ENCODE data around the gene MEIS2.

Gene MEIS2

GRCh38 chr15:37086120-37086519, 14.2 kb downstream of the MEIS2 start:
- TF ChIP-seq POLR2A (IDR thresholded peaks at IDR 0.05; ENCODE audit: low read length) (no peak), GATA1 (IDR thresholded peaks at IDR 0.05; ENCODE audit: low read depth, low read length) (no peak)
- DNase-seq: no peak

- DNase-seq: no peak
Measured at GRCh38 chr15:37084602-37085001, 15.7 kb downstream of the MEIS2 start.

DNA sequence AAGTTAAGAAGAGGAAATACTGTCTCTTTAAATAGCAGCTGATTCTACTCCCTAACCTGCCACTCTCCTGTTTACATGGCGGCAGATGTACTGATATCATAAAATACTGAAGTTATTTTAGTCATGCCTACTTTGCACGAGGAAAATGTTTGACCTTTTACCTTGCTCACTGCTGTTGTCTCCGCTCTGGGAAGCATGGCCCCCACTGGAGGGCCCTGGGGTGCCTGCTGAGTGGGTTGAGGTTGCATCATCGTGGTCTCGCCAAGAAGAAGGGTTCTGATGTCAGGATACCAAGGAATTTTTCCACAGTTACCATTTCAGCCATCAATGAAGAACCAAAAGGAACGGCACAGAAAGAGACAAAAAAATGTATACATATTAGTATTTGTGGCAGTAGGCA, 16.7 kb downstream of the MEIS2 start:
- no peak for TF ChIP-seq GATA1 (IDR thresholded peaks at IDR 0.05; ENCODE audit: low read depth, low read length)
- TF ChIP-seq POLR2A (IDR thresholded peaks at IDR 0.05; ENCODE audit: low read length): no peak
- DNase-seq: no peak

More at GRCh38 chr15:37084602-37085001, 15.7 kb downstream of the MEIS2 start:
- TF ChIP-seq POLR2A (IDR thresholded peaks at IDR 0.05; ENCODE audit: low read length) (no peak), GATA1 (IDR thresholded peaks at IDR 0.05; ENCODE audit: low read depth, low read length) (no peak)

GRCh38 chr15:37081983-37082382, 18.4 kb downstream of the MEIS2 start:
- no peak for DNase-seq
- TF ChIP-seq GATA1 (IDR thresholded peaks at IDR 0.05; ENCODE audit: low read depth, low read length) (no peak), POLR2A (IDR thresholded peaks at IDR 0.05; ENCODE audit: low read length) (no peak)

- no peak for DNase-seq
- TF ChIP-seq GATA1 (IDR thresholded peaks at IDR 0.05; ENCODE audit: low read depth, low read length) (no peak), POLR2A (IDR thresholded peaks at IDR 0.05; ENCODE audit: low read length) (no peak)
Measured at GRCh38 chr15:37080261-37080921, 20.0 kb downstream of the MEIS2 start.

DNA sequence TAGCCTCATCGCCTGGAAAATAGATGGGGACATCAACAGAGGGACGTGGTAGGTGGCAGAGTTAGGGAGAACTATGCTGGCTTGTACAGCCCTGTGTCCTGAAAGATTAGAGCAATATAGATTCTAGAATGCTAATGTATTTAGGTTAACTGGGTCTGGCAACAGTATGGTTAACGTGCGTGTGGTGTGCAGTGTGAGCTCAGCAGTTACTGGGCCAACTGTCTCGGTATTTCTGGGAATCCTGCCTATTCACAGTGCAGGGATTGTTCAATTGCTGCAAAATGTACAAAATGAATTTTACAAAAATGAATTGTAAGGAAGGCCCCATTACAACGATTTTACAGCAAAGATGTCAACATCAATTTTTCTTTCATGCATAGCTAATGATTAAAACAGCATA, 20.6 kb downstream of the MEIS2 start:
- TF ChIP-seq POLR2A (IDR thresholded peaks at IDR 0.05; ENCODE audit: low read length) (no peak), GATA1 (IDR thresholded peaks at IDR 0.05; ENCODE audit: low read depth, low read length) (no peak)
- no peak for DNase-seq

DNA sequence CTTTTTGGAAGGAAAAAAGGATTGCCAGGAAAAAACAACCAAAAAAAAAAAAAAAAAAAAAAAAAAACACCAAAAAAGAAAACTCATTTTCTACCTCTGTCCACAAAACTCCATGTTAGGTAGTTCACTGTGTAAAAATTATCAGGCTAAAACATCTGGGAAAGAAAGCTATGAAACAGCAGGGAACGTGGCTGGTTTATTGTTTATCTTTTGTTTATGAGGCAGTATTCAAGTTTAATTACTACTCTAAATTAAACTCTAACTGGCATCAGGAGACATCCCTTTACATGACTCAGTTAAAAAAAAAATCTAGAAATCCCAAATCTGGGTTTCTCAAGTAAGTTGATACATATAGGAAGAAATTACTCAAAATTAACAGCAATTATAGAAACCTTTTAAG, 21.8 kb downstream of the MEIS2 start:
- no peak for DNase-seq
- TF ChIP-seq GATA1 (IDR thresholded peaks at IDR 0.05; ENCODE audit: low read depth, low read length): no peak
- TF ChIP-seq POLR2A (IDR thresholded peaks at IDR 0.05; ENCODE audit: low read length): no peak

DNA sequence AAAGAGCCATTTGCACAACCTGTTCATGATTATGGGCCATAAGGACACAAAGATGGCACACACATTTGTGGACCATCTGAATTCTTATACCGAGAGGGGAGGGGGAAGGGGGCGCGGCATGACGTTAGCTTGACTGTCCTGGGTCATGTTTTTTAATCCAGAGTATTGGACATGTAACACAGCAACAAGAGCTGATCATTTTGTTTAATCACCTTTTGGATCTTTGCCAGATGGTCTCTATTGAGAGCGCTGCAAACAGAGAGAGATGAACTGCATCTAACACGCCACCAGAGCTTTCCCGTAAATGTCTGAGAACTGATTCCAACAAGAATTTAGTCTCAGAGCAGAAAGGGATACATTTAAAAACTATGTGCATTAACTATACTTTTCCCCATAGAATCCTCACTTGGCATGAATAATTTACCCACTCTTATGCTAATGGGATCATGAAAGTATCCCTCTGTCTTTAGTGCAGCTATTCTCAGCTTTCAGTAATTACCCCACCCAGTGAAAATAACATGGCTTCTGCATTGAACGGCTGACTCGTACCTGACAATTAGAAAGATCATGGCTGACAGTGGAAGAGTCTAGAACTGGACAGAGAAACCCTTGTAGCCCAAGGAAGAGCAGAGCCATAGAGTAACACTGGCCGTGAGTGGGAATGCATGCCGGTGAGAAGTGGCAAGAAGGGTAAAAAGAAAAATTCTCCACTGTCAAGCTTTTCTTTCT, 22.6 kb downstream of the MEIS2 start:
- no peak for DNase-seq
- TF ChIP-seq POLR2A (IDR thresholded peaks at IDR 0.05; ENCODE audit: low read length) (no peak), GATA1 (IDR thresholded peaks at IDR 0.05; ENCODE audit: low read depth, low read length) (no peak)

GRCh38 chr15:37076543-37076942, 23.8 kb downstream of the MEIS2 start:
- DNase-seq: no peak
- TF ChIP-seq POLR2A (IDR thresholded peaks at IDR 0.05; ENCODE audit: low read length): no peak
- TF ChIP-seq GATA1 (IDR thresholded peaks at IDR 0.05; ENCODE audit: low read depth, low read length): no peak

- TF ChIP-seq POLR2A (IDR thresholded peaks at IDR 0.05; ENCODE audit: low read length) (no peak), GATA1 (IDR thresholded peaks at IDR 0.05; ENCODE audit: low read depth, low read length) (no peak)
- DNase-seq: no peak
Measured at GRCh38 chr15:37075777-37076176, 24.6 kb downstream of the MEIS2 start.

DNA sequence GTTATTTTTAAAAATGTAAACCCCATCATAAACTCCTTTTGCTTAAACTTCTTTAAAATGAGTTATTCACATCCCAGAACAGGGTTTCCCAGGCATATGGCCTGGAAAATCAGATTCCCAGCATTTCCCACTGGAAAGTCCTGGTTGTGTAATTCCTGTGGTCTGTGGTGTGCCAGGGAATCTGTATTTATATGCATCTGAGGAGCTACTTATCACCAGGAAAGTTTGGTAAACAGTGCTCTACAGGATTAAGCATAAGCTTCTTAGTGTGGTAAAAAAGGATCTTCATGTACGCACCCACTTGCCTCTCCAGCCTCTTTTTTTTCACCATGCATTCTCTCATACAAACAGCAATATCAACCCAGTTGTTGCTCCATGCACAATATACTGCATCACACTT, 28.2 kb downstream of the MEIS2 start:
- no peak for TF ChIP-seq GATA1 (IDR thresholded peaks at IDR 0.05; ENCODE audit: low read depth, low read length)
- TF ChIP-seq POLR2A (IDR thresholded peaks at IDR 0.05; ENCODE audit: low read length): no peak
- no peak for DNase-seq

DNA sequence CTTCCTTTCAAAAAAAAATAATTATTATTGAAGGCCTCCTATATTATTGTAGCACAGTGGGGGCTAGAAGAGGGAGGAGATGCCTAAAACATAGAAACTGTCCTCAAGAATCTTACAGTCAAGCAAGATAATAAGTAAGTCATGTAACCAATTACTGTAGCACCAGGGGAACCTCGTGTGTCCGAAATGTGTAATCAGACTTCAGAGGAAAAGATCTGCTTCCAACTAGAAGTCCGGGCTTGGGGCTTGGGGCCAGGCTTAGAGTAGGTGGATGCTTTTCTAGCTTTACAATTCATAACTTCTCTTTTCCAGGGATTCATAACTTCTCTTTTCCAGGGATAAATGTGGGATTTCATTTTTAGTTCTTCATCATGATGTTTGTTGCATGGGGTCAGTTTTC, 29.2 kb downstream of the MEIS2 start:
- TF ChIP-seq POLR2A (IDR thresholded peaks at IDR 0.05; ENCODE audit: low read length): no peak
- no peak for TF ChIP-seq GATA1 (IDR thresholded peaks at IDR 0.05; ENCODE audit: low read depth, low read length)
- DNase-seq: no peak

DNA sequence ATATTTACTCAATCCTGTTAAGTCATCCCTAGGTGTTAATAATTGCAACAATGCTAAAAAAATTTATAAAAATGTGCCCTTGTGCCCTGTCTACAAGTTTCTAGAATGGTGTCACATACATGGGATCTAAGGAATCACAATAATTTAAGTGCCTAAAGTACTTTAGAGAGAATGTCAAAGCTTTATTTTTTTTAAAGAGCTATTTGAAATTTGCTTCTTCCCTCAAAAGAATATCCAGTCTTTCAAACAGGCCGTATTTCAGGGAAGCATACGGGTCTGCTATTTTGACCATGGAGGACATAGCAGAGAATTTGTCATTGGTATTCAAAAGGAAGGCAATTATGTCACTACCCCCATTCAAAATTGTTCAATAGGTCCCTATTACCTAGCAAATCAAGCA, 29.7 kb downstream of the MEIS2 start:
- TF ChIP-seq POLR2A (IDR thresholded peaks at IDR 0.05; ENCODE audit: low read length): no peak
- TF ChIP-seq GATA1 (IDR thresholded peaks at IDR 0.05; ENCODE audit: low read depth, low read length): no peak
- no peak for DNase-seq

DNA sequence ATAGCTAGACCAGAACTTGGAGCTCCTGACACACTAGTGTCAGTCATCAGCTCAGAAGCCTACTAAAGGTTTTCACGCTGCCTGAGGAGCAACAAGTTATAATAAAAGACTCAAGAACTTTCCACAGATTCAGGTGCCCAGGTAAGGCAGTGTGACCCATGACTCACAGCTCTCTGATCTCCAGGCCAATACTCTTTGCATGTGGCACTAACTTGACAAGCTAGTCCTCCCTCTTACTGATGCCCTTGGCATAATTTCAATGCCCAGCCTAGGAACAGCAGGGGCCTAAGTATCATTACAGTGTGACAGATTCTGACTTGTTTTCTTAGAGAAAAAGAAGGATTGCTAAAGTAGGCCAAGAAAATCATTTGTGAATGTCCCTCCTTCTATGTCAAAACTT, 38.4 kb downstream of the MEIS2 start:
- TF ChIP-seq GATA1 (IDR thresholded peaks at IDR 0.05; ENCODE audit: low read depth, low read length) (no peak), POLR2A (IDR thresholded peaks at IDR 0.05; ENCODE audit: low read length) (no peak)
- DNase-seq: no peak

- TF ChIP-seq GATA1 (IDR thresholded peaks at IDR 0.05; ENCODE audit: low read depth, low read length): no peak
- no peak for TF ChIP-seq POLR2A (IDR thresholded peaks at IDR 0.05; ENCODE audit: low read length)
- no peak for DNase-seq
Measured at GRCh38 chr15:37059086-37059485, 41.3 kb downstream of the MEIS2 start.
